Parietal lobe (tissue), 1 donor: ENCODE data around the gene ZMYND15. TPM values are rescaled to one million over a fixed set of nuclear protein-coding genes. Genes with fewer than 3 reads are reported as not detected.

Source experiments
- total RNA-seq: library from RNA; depleted of rRNA; stranded (reverse); fragments of >200 nt; gene quantifications from one replicate; pipeline ENCODE4 v1.2.3, GENCODE V29; 2014

The ZMYND15 gene, protein sequence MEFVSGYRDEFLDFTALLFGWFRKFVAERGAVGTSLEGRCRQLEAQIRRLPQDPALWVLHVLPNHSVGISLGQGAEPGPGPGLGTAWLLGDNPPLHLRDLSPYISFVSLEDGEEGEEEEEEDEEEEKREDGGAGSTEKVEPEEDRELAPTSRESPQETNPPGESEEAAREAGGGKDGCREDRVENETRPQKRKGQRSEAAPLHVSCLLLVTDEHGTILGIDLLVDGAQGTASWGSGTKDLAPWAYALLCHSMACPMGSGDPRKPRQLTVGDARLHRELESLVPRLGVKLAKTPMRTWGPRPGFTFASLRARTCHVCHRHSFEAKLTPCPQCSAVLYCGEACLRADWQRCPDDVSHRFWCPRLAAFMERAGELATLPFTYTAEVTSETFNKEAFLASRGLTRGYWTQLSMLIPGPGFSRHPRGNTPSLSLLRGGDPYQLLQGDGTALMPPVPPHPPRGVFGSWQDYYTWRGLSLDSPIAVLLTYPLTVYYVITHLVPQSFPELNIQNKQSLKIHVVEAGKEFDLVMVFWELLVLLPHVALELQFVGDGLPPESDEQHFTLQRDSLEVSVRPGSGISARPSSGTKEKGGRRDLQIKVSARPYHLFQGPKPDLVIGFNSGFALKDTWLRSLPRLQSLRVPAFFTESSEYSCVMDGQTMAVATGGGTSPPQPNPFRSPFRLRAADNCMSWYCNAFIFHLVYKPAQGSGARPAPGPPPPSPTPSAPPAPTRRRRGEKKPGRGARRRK
- total RNA-seq, result not detected

DNA sequence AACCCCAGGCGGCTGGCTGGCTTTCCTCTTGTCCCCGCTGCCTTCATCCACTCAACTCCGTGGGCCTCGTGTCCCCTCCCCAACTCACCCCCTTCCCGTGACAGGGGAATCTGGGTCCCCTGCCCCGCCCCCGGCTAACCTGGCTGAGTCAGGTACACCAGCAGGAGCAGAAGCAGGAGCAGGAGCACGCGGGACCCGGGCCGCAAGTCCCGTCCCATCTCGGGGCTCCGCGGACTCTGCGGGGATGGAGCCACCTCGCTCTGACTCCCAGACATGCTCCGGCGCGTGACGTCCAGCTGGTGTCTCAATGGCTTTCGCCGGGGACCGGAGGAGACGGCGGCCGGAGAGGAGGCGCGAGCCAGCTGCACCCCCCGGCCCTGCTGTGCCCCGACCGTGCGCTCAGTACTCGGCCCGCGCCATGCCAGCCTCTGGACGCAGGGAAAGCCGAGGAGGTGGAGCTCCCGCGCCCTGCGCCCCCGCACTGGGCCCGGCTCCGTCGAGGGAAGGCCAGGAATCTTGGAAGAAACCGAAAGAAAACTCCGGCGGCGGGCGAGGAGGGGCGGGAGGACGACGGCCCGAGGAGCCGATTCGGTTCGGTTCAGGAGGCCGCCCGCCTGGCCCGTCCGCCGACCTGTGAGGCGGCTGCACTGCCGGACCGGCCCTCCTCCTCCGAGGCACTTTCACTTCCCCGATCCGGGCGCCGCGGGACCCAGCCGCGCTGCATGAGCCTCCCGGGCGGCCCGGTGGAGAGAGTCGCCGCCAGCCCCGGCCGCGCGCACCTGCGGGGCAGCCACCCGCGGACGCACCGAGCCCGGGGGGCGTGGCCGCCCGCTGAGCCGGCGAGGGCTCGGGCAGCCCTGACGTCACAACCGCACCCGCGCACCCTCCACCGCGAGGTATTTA is at the start of gene ZMYND15, which contains the start of gene CXCL16:
TSS of gene ZMYND15 (plus strand) at position 712 of the 903 bp plus-strand sequence. CDS start 716 bp downstream, outside the sequence.
TSS of gene CXCL16 (minus strand) at position 807 of the 903 bp plus-strand sequence. CDS start at position 218, 589 bp downstream.

DNA sequence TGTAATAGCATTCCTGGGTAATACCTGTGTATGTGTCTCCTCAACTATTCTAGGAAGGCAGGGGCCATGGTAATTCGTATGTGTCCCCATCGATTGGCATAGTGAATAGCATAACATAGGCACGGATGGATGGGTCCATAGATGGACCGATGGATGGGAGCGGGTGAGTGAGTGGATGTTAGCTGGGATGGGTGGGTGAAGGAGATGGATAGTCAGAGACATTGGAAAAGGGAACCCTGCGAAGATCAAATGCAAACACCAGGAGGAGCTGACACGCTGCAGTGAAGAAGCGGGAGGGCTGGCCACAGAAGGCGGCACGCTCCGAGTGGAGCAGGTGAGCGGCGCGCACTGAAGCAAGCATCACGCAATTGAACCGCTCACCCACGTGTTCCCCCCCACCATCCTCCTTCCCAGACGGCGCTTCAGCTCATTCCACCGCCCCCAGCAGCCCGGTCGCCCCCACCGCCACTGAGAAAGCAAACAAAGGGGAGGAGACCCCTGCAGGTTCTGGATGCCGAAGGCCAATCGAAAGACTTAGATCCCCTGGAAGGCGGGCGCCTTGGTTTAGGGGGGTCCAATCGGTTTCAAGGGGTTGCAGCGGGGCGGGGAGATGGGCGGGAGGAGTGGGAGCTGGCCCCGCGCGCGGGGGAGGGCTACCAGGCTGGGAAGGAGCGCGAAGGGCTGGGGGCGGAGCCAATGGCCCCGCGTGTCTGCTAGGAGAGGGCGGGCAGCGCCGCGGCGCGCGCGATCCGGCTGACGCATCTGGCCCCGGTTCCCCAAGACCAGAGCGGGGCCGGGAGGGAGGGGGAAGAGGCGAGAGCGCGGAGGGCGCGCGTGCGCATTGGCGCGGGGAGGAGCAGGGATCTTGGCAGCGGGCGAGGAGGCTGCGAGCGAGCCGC is 29.6 kb upstream of the ZMYND15 start, which contains the start of gene ARRB2:
TSS of gene ARRB2 (plus strand) at position 839 of the 899 bp plus-strand sequence. CDS start 90 bp downstream, outside the sequence.

DNA sequence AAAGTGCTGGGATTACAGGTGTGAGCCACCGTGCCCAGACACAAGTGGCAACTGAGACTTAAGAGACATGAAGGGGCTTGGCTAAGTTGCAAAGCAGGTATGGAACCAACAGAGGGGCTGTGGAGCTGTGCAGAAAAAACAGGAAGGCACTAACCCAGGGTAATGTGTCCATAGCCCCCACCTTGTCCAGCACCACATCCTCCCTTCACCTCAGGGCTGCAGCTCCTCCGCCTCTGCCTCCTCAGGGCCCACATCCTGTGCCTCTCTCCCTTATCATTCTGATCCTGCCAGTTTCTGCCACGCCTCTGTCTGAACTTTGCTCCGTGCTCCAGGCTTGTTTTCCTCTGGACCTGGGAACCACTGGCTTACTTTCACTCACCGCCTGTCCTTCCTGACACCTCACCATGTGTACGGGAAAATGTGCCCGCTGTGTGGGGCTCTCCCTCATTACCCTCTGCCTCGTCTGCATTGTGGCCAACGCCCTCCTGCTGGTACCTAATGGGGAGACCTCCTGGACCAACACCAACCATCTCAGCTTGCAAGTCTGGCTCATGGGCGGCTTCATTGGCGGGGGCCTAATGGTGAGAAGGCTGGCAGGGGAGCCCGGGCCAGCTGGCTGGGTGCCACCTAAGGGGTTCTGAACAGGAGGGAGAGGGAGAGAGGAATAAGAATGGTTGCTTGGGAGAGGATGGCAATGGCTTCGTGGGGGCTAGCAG is 32.0 kb downstream of the ZMYND15 start, which contains the start of gene TM4SF5:
TSS of gene TM4SF5 (plus strand) at position 368 of the 716 bp plus-strand sequence. CDS start at position 405, 37 bp downstream.

DNA sequence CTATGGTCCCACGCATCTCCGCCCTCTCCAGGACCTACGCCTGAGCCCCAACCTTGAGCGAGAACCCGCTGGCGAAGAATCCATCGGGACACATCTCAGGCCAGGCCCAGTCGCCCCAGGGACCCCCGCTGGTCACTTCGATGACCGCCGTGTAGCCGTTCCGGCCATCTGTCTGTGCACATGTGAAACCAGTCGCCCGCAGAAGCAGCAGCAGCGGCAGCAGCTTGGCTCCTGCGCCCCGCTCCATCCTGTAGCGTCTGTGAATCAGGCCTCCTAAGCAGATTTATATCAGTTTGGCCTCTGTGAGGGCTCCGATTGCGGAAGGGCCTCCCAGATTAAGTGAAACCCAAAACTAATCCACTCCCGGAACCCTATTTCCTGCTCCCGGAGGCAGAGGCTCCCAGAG is 46.5 kb downstream of the ZMYND15 start, which contains the start of gene VMO1:
TSS of gene VMO1 (minus strand) at position 259 of the 406 bp plus-strand sequence. CDS start at position 247, 12 bp downstream.

DNA sequence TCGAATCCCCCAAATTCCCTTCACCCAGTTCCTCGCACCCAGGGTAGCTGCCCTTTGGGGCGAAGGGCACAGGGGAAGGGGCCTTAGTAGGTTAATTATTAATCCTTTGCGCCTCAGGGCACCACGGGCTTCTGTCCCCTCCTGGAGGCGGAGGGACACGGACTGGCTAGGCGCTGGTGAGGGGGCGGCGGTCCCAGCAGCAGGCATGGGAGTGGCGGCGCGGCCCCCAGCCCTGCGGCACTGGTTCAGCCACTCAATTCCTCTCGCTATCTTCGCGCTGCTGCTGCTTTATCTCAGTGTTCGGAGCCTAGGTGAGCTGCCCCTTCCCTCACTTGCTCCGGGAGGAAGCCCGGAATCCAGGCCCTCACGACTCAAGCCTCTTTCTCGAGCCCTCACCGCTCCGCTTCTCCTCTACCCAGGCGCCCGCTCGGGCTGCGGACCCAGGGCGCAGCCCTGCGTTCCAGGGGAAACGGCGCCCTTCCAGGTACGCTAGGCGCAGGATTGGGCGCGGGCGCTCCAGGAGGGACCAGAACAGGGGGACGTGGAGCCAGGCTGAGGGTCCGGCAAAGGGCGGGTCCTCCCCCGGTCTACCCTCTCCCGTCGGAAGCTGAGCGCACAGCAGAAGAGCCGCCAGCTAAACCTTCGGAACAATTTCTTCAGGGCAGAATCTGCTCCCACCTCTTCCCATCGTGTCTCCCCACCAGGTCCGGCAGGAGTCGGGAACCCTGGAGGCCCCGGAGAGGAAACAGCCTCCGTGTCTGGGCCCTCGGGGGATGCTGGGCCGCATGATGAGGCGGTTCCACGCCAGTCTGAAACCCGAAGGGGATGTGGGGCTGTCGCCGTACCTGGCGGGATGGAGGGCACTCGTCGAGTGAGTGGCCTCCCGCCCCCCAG is 49.4 kb downstream of the ZMYND15 start, which contains the start of gene GLTPD2:
TSS of gene GLTPD2 (plus strand) at position 158 of the 894 bp plus-strand sequence. CDS start at position 206, 48 bp downstream.

Other genes starting within 250 kb of the ZMYND15 start
- 16.3 TPM for gene SPNS2, start 241.0 kb upstream of the ZMYND15 start, total RNA-seq
- gene MYBBP1A, start 184.4 kb upstream of the ZMYND15 start, total RNA-seq, result 35.4 TPM
- gene GGT6, start 179.3 kb upstream of the ZMYND15 start, total RNA-seq, result not detected
- 5.6 TPM for gene SMTNL2, start 155.3 kb upstream of the ZMYND15 start, total RNA-seq
- gene ALOX15, start 98.2 kb upstream of the ZMYND15 start, total RNA-seq, result not detected
- 46.0 TPM for gene PELP1, start 35.7 kb upstream of the ZMYND15 start, total RNA-seq
- 22.5 TPM for gene ARRB2, start 29.2 kb upstream of the ZMYND15 start, total RNA-seq
- 8.8 TPM for gene MED11, start 8.4 kb upstream of the ZMYND15 start, total RNA-seq
- 0.63 TPM for gene CXCL16, start 95 bp downstream of the ZMYND15 start, total RNA-seq
- not detected for gene TM4SF5, start 32.1 kb downstream of the ZMYND15 start, total RNA-seq
- not detected for gene VMO1, start 46.5 kb downstream of the ZMYND15 start, total RNA-seq
- not detected for gene GLTPD2, start 49.1 kb downstream of the ZMYND15 start, total RNA-seq
- gene PSMB6, start 56.3 kb downstream of the ZMYND15 start, total RNA-seq, result 56.7 TPM
- gene PLD2, start 67.3 kb downstream of the ZMYND15 start, total RNA-seq, result 28.5 TPM
- 52.3 TPM for gene MINK1, start 93.5 kb downstream of the ZMYND15 start, total RNA-seq
- 3.8 TPM for gene C17orf107, start 159.7 kb downstream of the ZMYND15 start, total RNA-seq
- 0.94 TPM for gene CHRNE, start 163.3 kb downstream of the ZMYND15 start, total RNA-seq
- gene GP1BA, start 192.4 kb downstream of the ZMYND15 start, total RNA-seq, result not detected
- 48.8 TPM for gene SLC25A11, start 200.2 kb downstream of the ZMYND15 start, total RNA-seq
- 14.1 TPM for gene RNF167, start 200.4 kb downstream of the ZMYND15 start, total RNA-seq
- gene PFN1, start 208.7 kb downstream of the ZMYND15 start, total RNA-seq, result 62.9 TPM
- gene ENO3, start 211.3 kb downstream of the ZMYND15 start, total RNA-seq, result 1.6 TPM
- 25.4 TPM for gene SPAG7, start 228.0 kb downstream of the ZMYND15 start, total RNA-seq
- 22.5 TPM for gene CAMTA2, start 247.8 kb downstream of the ZMYND15 start, total RNA-seq